ENCODE results near the gene C9. TPM values are rescaled to one million over a fixed set of nuclear protein-coding genes. Genes with fewer than 3 reads are reported as not detected.

C9 gene
- total RNA-seq, 8 experiments from 2014 or later: not detected

DNA sequence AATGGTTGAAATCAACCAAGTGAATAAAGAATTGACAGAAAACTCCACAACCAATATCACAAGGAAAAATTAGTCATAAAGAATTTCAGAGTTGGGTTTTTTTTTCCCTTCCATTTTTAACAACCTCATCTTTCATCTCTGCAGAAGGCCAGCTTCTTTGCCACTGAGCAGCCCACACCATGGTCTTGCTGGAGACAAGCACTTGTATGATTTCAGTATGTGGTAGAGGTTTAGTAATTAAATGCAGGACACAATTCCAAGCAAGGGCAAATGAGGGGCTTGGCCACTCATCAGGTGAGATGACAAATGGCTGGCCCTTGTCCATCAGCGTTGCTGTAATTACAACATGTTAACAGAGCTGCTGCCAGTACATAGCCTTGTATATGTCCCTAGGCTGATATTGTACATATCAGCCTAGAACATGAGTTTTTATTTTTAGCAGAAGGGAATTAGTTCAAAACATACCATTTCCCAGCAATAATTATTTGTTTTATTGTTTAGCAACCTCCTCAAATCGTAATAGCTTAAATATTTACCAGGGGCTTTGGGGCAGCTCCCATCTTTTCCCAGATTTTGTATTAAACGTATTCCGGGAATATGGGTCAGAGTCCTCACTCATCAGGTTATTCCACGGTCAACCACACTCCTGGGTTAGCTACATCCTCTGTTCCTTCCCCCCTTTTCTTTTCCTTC, 5.0 kb upstream of the C9 start:
- no peaks in the 10 kb centered on the region for H3K4me1 ChIP-seq (replicated peaks in 1 of 2)
- H3K27ac ChIP-seq: no peak overlapping the region
- peak in 2 of 8 experiments; percentile 12 to 29 for ATAC-seq (replicated peaks in 6 of 8)
- H3K4me3 ChIP-seq: no peak overlapping the region
- in situ Hi-C loops (cut with MboI; ENCODE audit: low pct_unique_long_range_greater_than_20kb in 2 of 9, low sequenced_read_pairs in 9 of 9, unreplicated experiment in 9 of 9): no loop called here
- WGBS, 10 experiments: 32 to 96% (median 74%) methylated on average over 1 to 5 of the region's 5 CpGs; no CpG with 5 or more reads in 1 of the 10 experiments

- H3K4me1 ChIP-seq (replicated peaks in 1 of 2): no peaks in the 10 kb centered on the region
- WGBS, 10 experiments: 19 to 100% (median 50%) methylated on average over 2 to 4 of the region's 4 CpGs; no CpG with 5 or more reads in 1 of the 10 experiments
- no peak overlapping the region for H3K27ac ChIP-seq
- ATAC-seq (replicated peaks in 6 of 8): no peak
- H3K4me3 ChIP-seq: no peak overlapping the region
- in situ Hi-C loops (cut with MboI; ENCODE audit: low pct_unique_long_range_greater_than_20kb in 2 of 9, low sequenced_read_pairs in 9 of 9, unreplicated experiment in 9 of 9): no loop called here
Measured at GRCh38 chr5:39368116-39368515, 3.8 kb upstream of the C9 start.

DNA sequence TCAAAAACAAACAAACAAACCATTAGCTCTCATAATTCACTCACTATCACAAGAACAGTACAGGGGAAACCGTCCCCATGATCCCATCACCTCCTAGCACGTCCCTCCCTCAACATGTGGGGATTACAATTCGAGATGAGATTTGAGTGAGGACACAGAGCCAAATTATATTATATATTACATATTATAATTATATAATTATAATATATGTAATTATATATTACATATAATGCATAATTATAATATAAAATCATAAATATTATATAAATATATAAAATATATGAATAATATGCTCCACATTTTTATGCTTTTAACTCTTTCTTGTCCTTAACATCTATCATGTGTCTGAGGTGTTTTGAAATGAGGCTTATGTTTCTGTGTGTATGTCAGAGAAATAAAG, 3.4 kb upstream of the C9 start:
- no peak for ATAC-seq (replicated peaks in 6 of 8)
- Histone ChIP-seq H3K4me1 (replicated peaks in 1 of 2) (no peaks in the 10 kb centered on the region), H3K27ac (no peak overlapping the region), H3K4me3 (no peak overlapping the region)
- in situ Hi-C loops (cut with MboI; ENCODE audit: low pct_unique_long_range_greater_than_20kb in 2 of 9, low sequenced_read_pairs in 9 of 9, unreplicated experiment in 9 of 9): no loop called here
- WGBS, 10 experiments: 46 to 93% (median 74%) methylated on average over 1 to 3 of the region's 3 CpGs; no CpG with 5 or more reads in 3 of the 10 experiments

DNA sequence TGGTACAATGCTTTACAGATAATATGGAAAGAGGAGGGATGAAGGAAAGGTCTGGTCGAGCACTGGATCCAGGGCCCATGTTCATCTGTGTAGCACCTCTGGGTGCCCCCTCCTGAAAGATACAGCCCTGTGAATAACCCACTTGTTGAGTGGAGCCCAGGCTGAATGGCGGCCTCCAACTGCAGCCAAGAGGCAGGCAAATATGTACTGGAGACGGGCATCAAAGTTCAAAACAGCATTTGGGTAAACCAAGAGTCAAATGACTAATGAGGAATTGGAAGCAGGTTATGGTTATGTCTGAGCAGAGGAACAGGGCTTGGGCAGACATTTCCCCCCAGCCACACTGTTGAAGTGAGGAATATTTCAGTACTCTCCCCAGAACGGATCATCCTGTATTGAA, 1.1 kb downstream of the C9 start:
- Histone ChIP-seq H3K4me1 (replicated peaks in 1 of 2) (no peaks in the 10 kb centered on the region), H3K27ac (no peak overlapping the region), H3K4me3 (no peak overlapping the region)
- in situ Hi-C loops (cut with MboI; ENCODE audit: low pct_unique_long_range_greater_than_20kb in 2 of 9, low sequenced_read_pairs in 9 of 9, unreplicated experiment in 9 of 9): no loop called here
- WGBS, 10 experiments: 0 to 100% (median 80%) methylated on average over 1 to 3 of the region's 4 CpGs; no CpG with 5 or more reads in 1 of the 10 experiments
- ATAC-seq (replicated peaks in 6 of 8): no peak

DNA sequence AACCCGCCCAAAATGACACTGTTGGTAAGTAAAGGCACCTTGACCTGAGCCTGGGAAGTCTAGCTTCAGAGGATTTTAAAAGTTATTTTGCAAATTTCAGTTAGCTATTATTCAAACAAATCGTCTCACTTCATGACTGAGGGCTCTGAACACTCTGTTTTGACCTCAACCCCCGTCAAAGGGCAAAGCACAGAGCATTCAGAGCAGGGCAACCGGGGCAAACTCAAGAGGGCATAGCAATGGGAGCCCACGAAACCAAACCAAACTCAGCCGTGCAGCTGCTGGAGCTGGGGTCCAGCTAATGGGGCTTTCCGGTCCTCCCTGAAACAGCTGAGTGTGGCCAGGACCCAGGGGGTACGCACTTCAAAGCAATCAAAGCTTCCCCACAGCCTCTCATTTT, 1.6 kb downstream of the C9 start:
- in situ Hi-C loops (cut with MboI; ENCODE audit: low pct_unique_long_range_greater_than_20kb in 2 of 9, low sequenced_read_pairs in 9 of 9, unreplicated experiment in 9 of 9): no loop called here
- WGBS, 10 experiments: 53 to 96% (median 82%) methylated on average over 2 to 6 of the region's 8 CpGs; no CpG with 5 or more reads in 1 of the 10 experiments
- H3K27ac ChIP-seq: no peak overlapping the region
- H3K4me1 ChIP-seq (replicated peaks in 1 of 2): no peaks in the 10 kb centered on the region
- no peak overlapping the region for H3K4me3 ChIP-seq
- no peak for ATAC-seq (replicated peaks in 6 of 8)

DNA sequence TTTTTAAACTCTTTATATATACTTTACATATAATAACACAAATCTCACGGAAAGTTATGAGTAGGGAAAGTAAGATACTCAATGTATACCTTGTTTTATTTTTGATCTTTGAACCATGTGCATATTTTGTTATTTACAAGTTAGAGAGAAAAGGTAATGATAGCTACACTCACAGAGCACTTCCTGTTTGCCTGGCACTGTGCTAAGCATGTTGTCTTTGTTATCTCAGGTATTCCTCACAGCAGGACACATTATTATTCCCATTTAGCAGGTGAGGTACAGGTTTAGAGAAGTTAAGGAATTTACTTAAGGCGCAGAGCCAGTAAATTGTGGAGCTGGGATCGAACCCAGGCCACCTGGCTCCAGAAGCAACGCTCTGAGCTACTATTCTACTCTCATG, 3.0 kb downstream of the C9 start:
- Histone ChIP-seq H3K27ac (no peak overlapping the region), H3K4me1 (replicated peaks in 1 of 2) (no peaks in the 10 kb centered on the region), H3K4me3 (no peak overlapping the region)
- 41 to 100% (median 91%) methylated on average over 1 to 4 of the region's 4 CpGs for WGBS, 10 experiments
- in situ Hi-C loops (cut with MboI; ENCODE audit: low pct_unique_long_range_greater_than_20kb in 2 of 9, low sequenced_read_pairs in 9 of 9, unreplicated experiment in 9 of 9): no loop called here
- ATAC-seq (replicated peaks in 6 of 8): no peak

GRCh38 chr5:39360471-39361111, 3.7 kb downstream of the C9 start:
- 63 to 92% (median 83%) methylated on average over 2 to 5 of the region's 5 CpGs for WGBS, 10 experiments
- no peak overlapping the region for H3K4me3 ChIP-seq
- no peaks in the 10 kb centered on the region for H3K4me1 ChIP-seq (replicated peaks in 1 of 2)
- H3K27ac ChIP-seq: no peak overlapping the region
- in situ Hi-C loops (cut with MboI; ENCODE audit: low pct_unique_long_range_greater_than_20kb in 2 of 9, low sequenced_read_pairs in 9 of 9, unreplicated experiment in 9 of 9): no loop called here
- no peak for ATAC-seq (replicated peaks in 6 of 8)

DNA sequence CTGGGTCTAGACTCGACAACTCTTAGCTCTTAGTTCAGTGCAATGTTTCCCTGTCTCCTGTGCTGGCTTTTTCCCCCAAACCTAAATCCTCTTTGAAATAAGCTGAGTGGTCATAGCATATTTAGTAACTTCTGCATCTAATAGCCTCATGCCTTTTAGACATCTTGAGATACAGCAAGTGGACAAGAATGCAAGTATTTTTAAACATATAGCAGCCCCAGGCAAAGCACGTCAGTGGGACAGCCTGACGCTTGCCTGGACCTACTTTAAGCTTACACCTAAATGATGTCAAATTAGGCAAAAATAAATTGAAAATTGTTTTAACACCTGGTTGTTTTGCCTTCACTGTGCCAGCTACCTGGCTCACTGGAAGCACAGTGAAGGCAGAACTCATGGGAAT, 8.0 kb downstream of the C9 start:
- Histone ChIP-seq H3K4me1 (replicated peaks in 1 of 2) (no peaks in the 10 kb centered on the region), H3K27ac (no peak overlapping the region), H3K4me3 (no peak overlapping the region)
- ATAC-seq (replicated peaks in 6 of 8): no peak
- in situ Hi-C loops (cut with MboI; ENCODE audit: low pct_unique_long_range_greater_than_20kb in 2 of 9, low sequenced_read_pairs in 9 of 9, unreplicated experiment in 9 of 9): no loop called here
- 63 to 100% (median 93%) methylated on average over 1 to 3 of the region's 3 CpGs for WGBS, 10 experiments

DNA sequence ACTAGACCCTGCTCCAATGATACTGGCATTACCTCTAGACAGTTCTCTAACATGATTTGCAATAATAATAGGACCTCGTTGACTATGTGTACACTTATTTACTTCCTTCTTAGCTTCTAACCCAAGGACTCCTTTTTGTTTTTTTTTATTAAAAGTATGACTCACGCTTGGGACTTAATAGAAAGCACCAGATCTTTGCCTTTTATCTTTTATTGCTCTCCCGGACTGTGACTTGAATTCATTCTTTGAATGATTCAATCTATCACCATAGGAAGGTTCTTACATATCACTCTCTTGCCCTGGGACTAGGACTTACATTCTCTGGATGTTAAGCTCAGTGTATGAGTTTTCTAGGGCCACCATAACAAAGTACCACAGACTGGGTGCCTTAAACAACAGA, 9.0 kb downstream of the C9 start:
- Histone ChIP-seq H3K4me3 (no peak overlapping the region), H3K4me1 (replicated peaks in 1 of 2) (no peaks in the 10 kb centered on the region), H3K27ac (no peak overlapping the region)
- WGBS, 10 experiments: 0 to 73% (median 32%) methylated on average over 1 to 3 of the region's 3 CpGs
- in situ Hi-C loops (cut with MboI; ENCODE audit: low pct_unique_long_range_greater_than_20kb in 2 of 9, low sequenced_read_pairs in 9 of 9, unreplicated experiment in 9 of 9): no loop called here
- ATAC-seq (replicated peaks in 6 of 8): peak in 1 of 8 experiments; percentile 70

- Histone ChIP-seq H3K27ac (no peak overlapping the region), H3K4me1 (replicated peaks in 1 of 2) (no peaks in the 10 kb centered on the region), H3K4me3 (no peak overlapping the region)
- in situ Hi-C loops (cut with MboI; ENCODE audit: low pct_unique_long_range_greater_than_20kb in 2 of 9, low sequenced_read_pairs in 9 of 9, unreplicated experiment in 9 of 9): no loop called here
- 11 to 67% (median 28%) methylated on average over 1 of the region's 1 CpG; no CpG with 5 or more reads in 6 of the 10 experiments for whole genome bisulfite sequencing, 10 experiments
- peak in 2 of 8 experiments; percentile 42 to 51 for ATAC-seq (replicated peaks in 6 of 8)
Measured at GRCh38 chr5:39353717-39354399, 10.4 kb downstream of the C9 start.

- Histone ChIP-seq H3K4me3 (no peak overlapping the region), H3K4me1 (replicated peaks in 1 of 2) (no peaks in the 10 kb centered on the region), H3K27ac (no peak overlapping the region)
- WGBS, 10 experiments: 20 to 85% (median 67%) methylated on average over 1 of the region's 1 CpG; no CpG with 5 or more reads in 5 of the 10 experiments
- ATAC-seq (replicated peaks in 6 of 8): no peak
- in situ Hi-C loops (cut with MboI; ENCODE audit: low pct_unique_long_range_greater_than_20kb in 2 of 9, low sequenced_read_pairs in 9 of 9, unreplicated experiment in 9 of 9): no loop called here
Measured at GRCh38 chr5:39352951-39353350, 11.3 kb downstream of the C9 start.

DNA sequence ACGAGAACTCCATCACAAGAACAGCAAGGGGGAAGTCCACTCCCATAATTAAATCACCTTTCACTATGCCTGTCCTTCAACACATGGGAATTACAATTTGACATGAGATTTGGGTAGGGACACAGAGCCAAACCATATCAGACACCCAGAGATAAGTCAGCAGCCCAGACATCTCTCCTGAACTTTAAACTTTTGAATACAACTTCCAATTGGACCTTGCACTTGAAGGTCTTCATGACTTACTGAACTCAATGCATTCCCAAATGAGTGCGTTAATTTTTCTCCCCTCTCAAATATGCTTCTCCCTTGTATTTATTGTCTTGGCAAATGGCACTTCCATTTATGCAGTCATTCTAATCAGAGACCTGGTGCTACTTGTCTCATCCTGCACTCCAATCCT, 12.1 kb downstream of the C9 start:
- 31 to 100% (median 71%) methylated on average over 1 to 2 of the region's 2 CpGs; no CpG with 5 or more reads in 2 of the 10 experiments for WGBS, 10 experiments
- Histone ChIP-seq H3K27ac (no peak overlapping the region), H3K4me1 (replicated peaks in 1 of 2) (no peaks in the 10 kb centered on the region), H3K4me3 (no peak overlapping the region)
- no peak for ATAC-seq (replicated peaks in 6 of 8)
- in situ Hi-C loops (cut with MboI; ENCODE audit: low pct_unique_long_range_greater_than_20kb in 2 of 9, low sequenced_read_pairs in 9 of 9, unreplicated experiment in 9 of 9): no loop called here

DNA sequence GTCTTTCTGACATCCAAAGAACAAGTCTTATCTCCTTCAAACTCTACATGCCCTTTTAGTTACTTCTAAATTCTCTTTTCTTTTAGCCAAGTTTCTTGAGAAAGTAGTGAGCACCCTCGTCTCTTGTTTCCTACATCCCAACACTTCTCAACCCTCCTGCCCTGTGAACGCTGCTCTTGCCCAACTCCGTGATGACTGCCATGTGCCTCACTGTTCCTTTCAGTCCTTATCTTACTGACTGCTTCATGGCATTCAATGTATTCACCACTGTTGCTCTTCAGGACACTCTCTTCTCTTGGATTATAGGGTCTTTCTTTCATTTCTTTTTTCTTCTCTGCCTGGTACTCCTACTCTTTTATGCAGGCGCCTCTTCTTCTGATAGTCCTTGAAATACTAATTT, 14.8 kb downstream of the C9 start:
- WGBS, 10 experiments: 40 to 86% (median 72%) methylated on average over 2 to 4 of the region's 4 CpGs; no CpG with 5 or more reads in 1 of the 10 experiments
- H3K4me1 ChIP-seq (replicated peaks in 1 of 2): no peaks in the 10 kb centered on the region
- no peak overlapping the region for H3K27ac ChIP-seq
- in situ Hi-C loops (cut with MboI; ENCODE audit: low pct_unique_long_range_greater_than_20kb in 2 of 9, low sequenced_read_pairs in 9 of 9, unreplicated experiment in 9 of 9): no loop called here
- no peak overlapping the region for H3K4me3 ChIP-seq
- ATAC-seq (replicated peaks in 6 of 8): no peak

Data from motor neuron (in vitro differentiated cells).